ENCODE measurements around the gene MTHFD1L. TPM values are rescaled to one million over a fixed set of nuclear protein-coding genes. Genes with fewer than 3 reads are reported as not detected.

The MTHFD1L gene
- polyA plus RNA-seq, 4 donors = 12.1 to 20.4 (median 16.4) TPM

- no peak for DNase-seq (ENCODE audit: low read depth in 4 of 4, low spot score in 3 of 4)
Observed at GRCh38 chr6:151087861-151088598, 222.5 kb downstream of the MTHFD1L start.

DNA sequence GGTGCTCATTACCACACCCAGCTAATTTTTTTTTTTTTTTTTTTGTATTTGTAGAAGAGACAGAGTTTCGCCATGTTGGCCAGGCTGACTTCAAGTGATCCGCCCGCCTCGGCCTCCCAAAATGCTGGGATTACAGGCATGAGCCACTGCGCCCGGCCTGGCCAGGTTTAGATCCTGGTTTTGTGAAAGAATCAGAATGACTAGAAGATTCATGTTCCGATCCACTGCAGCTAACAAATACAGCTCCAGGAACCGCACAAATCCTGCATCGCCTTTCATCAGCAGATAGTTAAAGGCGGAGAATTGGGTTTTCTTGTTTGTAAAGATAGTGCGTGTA lies 223.1 kb downstream of the MTHFD1L start:
- no peak for DNase-seq (ENCODE audit: low read depth in 4 of 4, low spot score in 3 of 4)

DNA sequence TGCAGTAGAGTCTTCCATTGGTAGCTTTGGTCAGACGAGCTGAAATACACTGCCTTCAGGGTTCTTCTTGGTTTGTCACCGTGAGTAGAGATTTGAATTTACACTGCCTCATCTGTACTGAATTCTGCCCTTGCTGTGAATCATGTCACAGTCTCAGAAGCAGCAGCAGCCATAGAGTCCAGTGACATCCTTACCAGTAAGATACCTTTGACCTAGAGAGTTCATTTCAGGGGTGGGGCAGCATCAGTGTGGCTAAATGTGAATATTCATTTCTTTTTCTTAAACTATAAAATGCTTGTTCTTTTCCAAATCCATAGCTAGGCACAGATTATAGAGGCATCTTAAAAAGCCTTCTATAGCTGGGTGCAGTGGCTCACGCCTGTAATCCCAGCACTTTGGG lies 223.5 kb downstream of the MTHFD1L start:
- no peak for DNase-seq (ENCODE audit: low read depth in 4 of 4, low spot score in 3 of 4)

GRCh38 chr6:151089978-151090377 lies 224.5 kb downstream of the MTHFD1L start:
- DNase-seq (ENCODE audit: low read depth in 4 of 4, low spot score in 3 of 4) = no peak

GRCh38 chr6:151091571-151091970 lies 226.1 kb downstream of the MTHFD1L start:
- DNase-seq (ENCODE audit: low read depth in 4 of 4, low spot score in 3 of 4) = no peak

DNA sequence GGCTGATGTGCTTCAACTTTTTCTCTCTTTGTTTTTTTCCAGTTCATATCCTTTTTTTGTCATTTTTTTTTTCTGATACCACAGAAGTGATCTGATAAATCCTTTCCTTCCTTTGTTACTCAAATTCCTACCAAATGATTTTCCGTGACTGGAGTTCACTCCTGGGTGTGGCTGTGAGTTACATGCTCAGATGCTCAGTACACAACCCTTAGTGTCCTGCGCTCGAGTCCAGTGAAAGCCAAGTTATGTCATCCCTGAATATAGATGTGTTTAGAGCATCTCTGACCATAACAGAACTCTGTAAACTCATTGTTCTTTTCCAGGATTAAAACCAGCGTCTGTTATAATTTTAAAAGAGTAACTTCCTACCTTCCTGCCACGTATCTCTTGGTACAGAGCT lies 227.1 kb downstream of the MTHFD1L start:
- DNase-seq (ENCODE audit: low read depth in 4 of 4, low spot score in 3 of 4) = no peak

DNA sequence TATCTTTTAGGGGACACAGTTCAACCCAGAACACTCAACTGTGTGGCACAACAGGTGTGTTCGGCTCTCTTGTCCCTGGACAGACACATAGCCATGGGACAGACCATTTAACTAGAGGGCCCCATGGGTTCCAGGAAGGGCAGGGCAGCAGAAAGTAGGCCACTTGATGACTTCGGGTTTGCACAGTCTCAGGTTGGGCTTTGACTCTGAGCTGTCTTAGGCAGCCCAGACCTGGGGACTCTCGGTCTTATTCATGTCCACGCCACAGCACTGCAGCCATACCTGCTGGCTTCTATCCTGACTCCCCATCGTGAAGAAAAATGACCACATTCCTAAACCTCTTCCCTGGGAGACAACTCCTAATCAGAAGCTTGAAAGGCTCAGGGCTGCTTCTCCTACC lies 228.2 kb downstream of the MTHFD1L start:
- DNase-seq (ENCODE audit: low read depth in 4 of 4, low spot score in 3 of 4) = no peak

GRCh38 chr6:151095538-151096254 lies 230.2 kb downstream of the MTHFD1L start:
- DNase-seq (ENCODE audit: low read depth in 4 of 4, low spot score in 3 of 4) = no peak

DNA sequence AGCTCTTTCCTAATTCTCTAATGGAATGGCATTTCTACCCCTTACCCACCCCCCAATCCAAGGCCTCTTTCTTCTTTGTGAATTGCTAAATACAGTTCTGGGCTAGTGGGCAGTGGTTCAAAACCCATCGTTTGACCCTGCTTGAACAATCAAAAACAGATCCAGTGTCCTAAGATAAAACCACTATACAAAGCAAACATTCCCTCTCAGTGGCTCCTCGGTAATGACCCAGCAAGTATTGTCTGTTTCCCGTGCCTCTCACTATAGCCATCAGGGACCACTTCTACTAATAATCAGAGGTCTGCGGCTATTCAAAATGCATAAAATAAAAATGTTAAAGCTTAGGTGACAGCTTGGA lies 230.7 kb downstream of the MTHFD1L start:
- no peak for DNase-seq (ENCODE audit: low read depth in 4 of 4, low spot score in 3 of 4)

GRCh38 chr6:151096691-151097606 lies 231.4 kb downstream of the MTHFD1L start:
- DNase-seq (ENCODE audit: low read depth in 4 of 4, low spot score in 3 of 4) = no peak

GRCh38 chr6:151098166-151098565 lies 232.7 kb downstream of the MTHFD1L start:
- DNase-seq (ENCODE audit: low read depth in 4 of 4, low spot score in 3 of 4) = no peak

- no peak for DNase-seq (ENCODE audit: low read depth in 4 of 4, low spot score in 3 of 4)
Observed at GRCh38 chr6:151100326-151100725, 234.8 kb downstream of the MTHFD1L start.

- DNase-seq (ENCODE audit: low read depth in 4 of 4, low spot score in 3 of 4) = no peak
Observed at GRCh38 chr6:151101161-151101815, 235.8 kb downstream of the MTHFD1L start.

DNA sequence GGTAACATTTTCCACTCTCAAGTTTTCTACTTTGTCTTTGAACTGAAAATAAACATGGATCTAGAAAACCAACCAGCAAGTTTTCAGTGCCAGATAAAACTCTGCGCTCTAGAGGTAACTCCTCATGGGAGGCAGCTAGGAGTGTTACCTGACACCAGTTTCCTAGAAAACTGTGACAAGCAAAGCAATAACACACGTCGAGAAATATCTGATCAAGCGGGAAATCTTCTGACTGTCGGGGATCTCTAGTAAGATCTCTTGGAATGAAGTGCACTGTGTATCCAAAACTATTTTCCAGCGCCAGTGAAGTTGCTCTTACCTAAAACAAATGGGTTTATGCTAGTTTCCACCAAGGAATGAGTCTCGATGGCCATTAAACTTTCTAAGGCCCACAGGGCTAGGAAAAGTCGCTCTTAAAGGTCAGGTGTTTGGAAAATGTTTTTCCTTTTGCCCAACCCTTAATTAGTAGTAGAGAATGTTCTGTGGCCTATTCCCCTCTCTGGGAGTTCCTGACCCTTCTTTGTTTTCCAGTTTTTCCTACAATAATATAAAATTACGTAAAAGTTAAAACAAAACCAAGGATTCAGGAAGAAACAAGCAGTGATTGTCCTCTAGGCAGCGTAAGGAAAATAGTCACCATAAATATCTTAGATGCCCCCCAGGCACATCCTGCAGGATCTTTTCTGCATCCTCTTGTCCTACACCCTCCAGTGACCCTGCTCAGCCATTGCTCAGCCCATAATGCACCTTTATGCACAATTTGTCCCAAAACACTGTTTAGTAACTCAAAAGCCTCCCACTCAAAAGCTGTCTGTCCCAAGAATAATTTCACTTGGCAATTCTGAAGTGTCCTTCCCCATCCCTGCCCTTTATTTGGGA lies 236.6 kb downstream of the MTHFD1L start:
- no peak for DNase-seq (ENCODE audit: low read depth in 4 of 4, low spot score in 3 of 4)

DNA sequence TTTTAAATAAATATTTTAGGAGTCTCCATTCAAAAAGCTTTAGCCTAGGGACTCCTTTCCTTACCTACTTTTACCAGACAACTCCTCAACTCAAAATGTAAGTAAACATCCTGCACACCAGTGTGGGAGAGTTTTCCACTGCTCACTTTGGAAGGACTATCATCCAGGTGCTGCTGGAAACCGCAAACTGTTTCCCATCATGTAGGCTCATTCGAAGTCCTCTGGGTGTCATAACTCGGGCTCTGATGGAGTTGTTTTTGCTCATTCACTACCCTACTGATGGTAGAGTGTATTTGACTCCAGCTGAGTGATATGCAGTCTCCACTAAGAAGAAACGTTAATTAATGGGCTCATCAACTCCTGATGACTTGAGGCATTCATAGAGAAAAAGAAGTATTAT lies 237.8 kb downstream of the MTHFD1L start:
- DNase-seq (ENCODE audit: low read depth in 4 of 4, low spot score in 3 of 4) = no peak

- no peak for DNase-seq (ENCODE audit: low read depth in 4 of 4, low spot score in 3 of 4)
Observed at GRCh38 chr6:151107897-151108427, 242.5 kb downstream of the MTHFD1L start.

DNA sequence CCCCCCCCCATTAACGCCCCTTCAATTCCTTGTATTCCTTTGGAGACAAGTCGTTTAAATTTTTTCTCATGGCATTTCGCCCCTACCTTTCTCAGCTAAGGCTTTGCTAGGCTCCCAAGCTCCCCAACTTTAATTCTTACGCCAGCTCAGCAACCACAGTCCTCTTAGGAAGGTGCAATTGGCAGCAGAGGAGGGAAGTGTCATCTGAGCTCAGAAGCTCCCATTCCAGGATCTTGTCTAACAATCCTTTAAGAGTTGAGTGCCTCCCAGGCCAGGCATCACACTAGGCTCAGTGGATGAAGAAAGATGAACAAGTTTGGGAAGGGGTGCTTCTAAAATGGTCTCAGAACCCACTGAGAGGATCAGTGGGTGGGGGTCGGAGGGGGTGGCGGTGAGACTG lies 243.0 kb downstream of the MTHFD1L start:
- DNase-seq (ENCODE audit: low read depth in 4 of 4, low spot score in 3 of 4) = no peak

DNA sequence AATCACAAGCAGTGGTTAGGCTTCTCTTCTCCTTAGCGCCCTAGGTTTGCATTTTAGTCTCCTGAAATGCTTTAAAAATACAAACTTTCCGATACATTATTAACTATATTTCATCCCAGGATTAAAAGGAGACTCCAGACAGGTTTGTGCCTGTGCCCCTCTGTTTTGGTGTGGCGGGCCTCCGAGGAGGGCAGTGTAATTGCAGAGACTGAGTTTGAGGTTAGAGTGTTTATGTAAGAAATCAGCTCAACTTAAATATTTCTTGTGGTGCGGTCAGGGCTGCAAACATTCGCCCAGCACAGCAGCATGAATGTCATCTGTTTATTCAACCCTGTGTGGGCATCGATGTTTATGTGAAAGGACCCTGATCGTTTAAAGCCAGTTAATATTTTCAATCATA lies 243.9 kb downstream of the MTHFD1L start:
- DNase-seq (ENCODE audit: low read depth in 4 of 4, low spot score in 3 of 4) = no peak

GRCh38 chr6:151109869-151110575 lies 244.5 kb downstream of the MTHFD1L start:
- DNase-seq (ENCODE audit: low read depth in 4 of 4, low spot score in 3 of 4) = no peak

Data from left renal pelvis (tissue), 4 donors.